ENCODE measurements around the gene GIMAP6. TPM values are rescaled to one million over a fixed set of nuclear protein-coding genes. Genes with fewer than 3 reads are reported as not detected.
"Not testable (repeated sequence)": the region's sequence is repeated elsewhere in the genome, so short reads cannot be mapped to it uniquely, and the experiment has no call there.

The GIMAP6 gene
- total RNA-seq, 3 donors from 2014 or later, result 7.5 to 14.9 (median 13.2) TPM

GRCh38 chr7:150612925-150613324, 19.3 kb downstream of the GIMAP6 start:
- Histone ChIP-seq H3K36me3 (ENCODE audit: low read depth) (no peaks in the 10 kb centered on the region), H3K4me3 (no peak overlapping the region), H3K4me1 (ENCODE audit: low read depth) (no peaks in the 10 kb centered on the region), H3K9me3 (no peaks in the 10 kb centered on the region)
- TF ChIP-seq CTCF (IDR thresholded peaks at IDR 0.05), result no peak
- no peak for DNase-seq
- intact Hi-C loops (cut with DNase I, micrococcal nuclease), result no loop called here
- ATAC-seq, result no peak

GRCh38 chr7:150610233-150610632, 22.0 kb downstream of the GIMAP6 start:
- DNase-seq, result no peak
- no peaks in the 10 kb centered on the region for H3K36me3 ChIP-seq (ENCODE audit: low read depth)
- H3K4me1 ChIP-seq (ENCODE audit: low read depth), result no peaks in the 10 kb centered on the region
- intact Hi-C loops (cut with DNase I, micrococcal nuclease), result no loop called here
- no peak for TF ChIP-seq CTCF (IDR thresholded peaks at IDR 0.05)
- H3K9me3 ChIP-seq, result no peaks in the 10 kb centered on the region
- no peak overlapping the region for H3K4me3 ChIP-seq
- no peak for ATAC-seq

DNA sequence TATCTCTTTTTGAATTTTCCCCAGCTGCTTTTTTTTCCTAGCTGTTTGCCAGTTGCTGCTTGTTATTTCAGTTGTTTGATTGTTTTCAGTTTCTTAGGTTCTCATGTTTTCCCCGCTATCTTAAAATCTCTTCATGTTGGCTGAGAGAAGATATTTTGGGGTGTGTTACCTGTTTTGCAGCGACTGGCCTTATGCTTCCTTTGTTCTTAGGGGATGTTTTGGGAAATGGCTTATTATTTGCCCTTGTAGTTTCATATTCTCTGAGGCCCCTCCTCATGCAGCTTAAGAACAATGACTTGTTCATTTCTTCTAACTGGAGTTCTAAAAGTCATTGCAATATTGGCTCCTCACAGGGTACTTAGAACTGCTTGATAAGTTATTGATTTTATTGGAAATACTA, 28.6 kb downstream of the GIMAP6 start:
- H3K9me3 ChIP-seq; H3K36me3 ChIP-seq (ENCODE audit: low read depth); ATAC-seq; intact Hi-C loops (cut with DNase I, micrococcal nuclease); H3K4me3 ChIP-seq; H3K4me1 ChIP-seq (ENCODE audit: low read depth); DNase-seq: not testable (repeated sequence)

DNA sequence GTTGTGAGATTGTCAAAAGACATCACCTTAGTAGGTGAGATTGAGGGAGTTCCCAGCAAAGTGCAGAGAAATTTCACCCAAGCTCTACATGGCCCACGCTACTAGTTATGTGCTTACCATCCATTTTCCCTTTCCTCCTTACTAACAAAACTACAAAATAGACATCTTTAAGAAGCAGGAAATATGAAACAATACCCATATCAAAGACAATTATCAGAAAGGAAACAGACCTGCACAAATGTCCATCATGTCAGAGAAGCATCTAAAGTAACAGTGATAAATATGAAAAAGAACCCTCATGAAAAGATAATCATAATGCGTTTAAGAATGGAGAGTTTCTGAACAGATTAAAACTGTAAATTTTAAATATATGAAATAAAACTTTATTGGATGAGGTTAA, 36.8 kb downstream of the GIMAP6 start:
- no peak for ATAC-seq
- DNase-seq, result no peak
- intact Hi-C loops (cut with DNase I, micrococcal nuclease), result no loop called here
- no peak for TF ChIP-seq CTCF (IDR thresholded peaks at IDR 0.05)
- Histone ChIP-seq H3K36me3 (ENCODE audit: low read depth) (no peaks in the 10 kb centered on the region), H3K9me3 (peaks cover 15% of the 10 kb centered on the region), H3K4me3 (no peak overlapping the region), H3K4me1 (ENCODE audit: low read depth) (no peaks in the 10 kb centered on the region)

DNA sequence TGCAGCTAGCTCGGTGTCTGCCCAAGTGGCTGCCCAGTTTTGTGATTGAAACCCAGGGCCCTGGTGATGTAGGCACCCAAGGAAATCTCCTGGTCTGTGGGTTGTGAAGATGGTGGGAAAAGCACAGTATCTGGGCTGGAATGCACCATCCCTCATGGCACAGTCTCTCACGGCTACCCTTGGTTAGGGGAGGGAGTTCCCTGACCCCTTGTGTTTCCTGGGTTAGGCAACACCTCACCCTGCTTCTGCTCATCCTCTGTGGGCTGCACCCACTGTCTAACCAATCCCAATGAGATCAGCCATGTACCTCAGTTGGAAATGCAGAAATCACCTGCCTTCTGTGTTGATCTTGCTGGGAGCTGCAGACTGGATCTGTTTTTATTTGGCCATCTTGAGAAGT, 37.4 kb downstream of the GIMAP6 start:
- Histone ChIP-seq H3K36me3 (ENCODE audit: low read depth) (no peaks in the 10 kb centered on the region), H3K9me3 (peaks cover 15% of the 10 kb centered on the region), H3K4me3 (no peak overlapping the region), H3K4me1 (ENCODE audit: low read depth) (no peaks in the 10 kb centered on the region)
- ATAC-seq (no peak), DNase-seq (no peak)
- intact Hi-C loops (cut with DNase I, micrococcal nuclease), result no loop called here
- TF ChIP-seq CTCF (IDR thresholded peaks at IDR 0.05), result no peak

DNA sequence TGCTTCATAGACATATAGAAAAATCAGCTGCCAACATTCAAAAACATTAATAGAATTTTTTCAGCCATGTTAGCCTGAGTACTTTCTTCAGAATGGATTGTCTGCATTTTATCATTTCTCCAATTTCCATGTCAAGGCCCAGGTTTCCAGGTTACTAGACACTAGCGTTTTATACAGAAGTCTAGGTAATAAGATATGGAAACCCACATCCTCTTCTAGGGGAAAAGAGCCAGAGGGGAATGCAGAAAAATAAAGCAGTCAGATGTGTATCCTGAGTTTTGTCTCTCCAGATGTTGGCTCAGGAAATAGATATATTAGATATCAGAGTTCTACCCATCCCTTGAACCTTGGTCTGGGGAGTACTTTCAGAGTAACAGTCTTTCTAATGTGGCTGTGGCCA, 44.6 kb downstream of the GIMAP6 start:
- peaks cover 5% of the 10 kb centered on the region for H3K4me1 ChIP-seq (ENCODE audit: low read depth)
- no peak for DNase-seq
- intact Hi-C loops (cut with DNase I, micrococcal nuclease), result no loop called here
- TF ChIP-seq CTCF (IDR thresholded peaks at IDR 0.05), result no peak
- no peak overlapping the region for H3K4me3 ChIP-seq
- ATAC-seq, result no peak
- H3K9me3 ChIP-seq, result peaks cover 3% of the 10 kb centered on the region
- H3K36me3 ChIP-seq (ENCODE audit: low read depth), result no peaks in the 10 kb centered on the region

Data from mucosa of descending colon (tissue), 3 donors.